ENCODE measurements around the gene NUDT14.

Gene NUDT14

GRCh38 chr14:105155681-105156413 lies 25.3 kb downstream of the NUDT14 start:
- no peak for DNase-seq

- no peak for DNase-seq
These were observed 26.0 kb downstream of the NUDT14 start for GRCh38 chr14:105155071-105155651.

GRCh38 chr14:105154476-105154871 lies 26.6 kb downstream of the NUDT14 start:
- DNase-seq: no peak

GRCh38 chr14:105153739-105154475 lies 27.2 kb downstream of the NUDT14 start:
- DNase-seq: no peak

GRCh38 chr14:105153331-105153731 lies 27.8 kb downstream of the NUDT14 start:
- no peak for DNase-seq

- DNase-seq: no peak
These were observed 28.3 kb downstream of the NUDT14 start for GRCh38 chr14:105152794-105153241.

GRCh38 chr14:105151838-105152793 lies 29.0 kb downstream of the NUDT14 start:
- DNase-seq: no peak

GRCh38 chr14:105151084-105151837 lies 29.9 kb downstream of the NUDT14 start:
- DNase-seq: no peak

GRCh38 chr14:105150368-105151083 lies 30.6 kb downstream of the NUDT14 start:
- DNase-seq: no peak

GRCh38 chr14:105150026-105150367 lies 31.1 kb downstream of the NUDT14 start:
- DNase-seq: no peak

- DNase-seq: no peak
These were observed 31.8 kb downstream of the NUDT14 start for GRCh38 chr14:105149146-105149781.

- no peak for DNase-seq
These were observed 32.4 kb downstream of the NUDT14 start for GRCh38 chr14:105148604-105149145.

GRCh38 chr14:105147671-105148603 lies 33.2 kb downstream of the NUDT14 start:
- DNase-seq: no peak

- no peak for DNase-seq
These were observed 34.0 kb downstream of the NUDT14 start for GRCh38 chr14:105146976-105147635.

- DNase-seq: no peak
These were observed 34.7 kb downstream of the NUDT14 start for GRCh38 chr14:105146181-105146975.

GRCh38 chr14:105145381-105146180 lies 35.5 kb downstream of the NUDT14 start:
- DNase-seq: no peak
